AG10803 (cell line): Measurements from ENCODE around the gene TRIM32.

Experiments
- DNase-seq: peaks from one replicate; pipeline ENCODE4 v3.0.0; 2010; ENCODE audit warnings: low read depth
- H3K4me3 ChIP-seq: 2 replicates; pipeline ENCODE4 v1.5.1; 2011; ENCODE audit warnings: mild to moderate bottlenecking, low read length, control low read depth
- CTCF ChIP-seq: conservative IDR thresholded peaks from 2 replicates; pipeline ENCODE4 v1.5.1; 2011; ENCODE audit warnings: mild to moderate bottlenecking, low read length, control low read depth, inconsistent platforms

Gene TRIM32

GRCh38 chr9:116697362-116697761 is 10.3 kb downstream of the TRIM32 start:
- DNase-seq = peak; percentile 71
- H3K4me3 ChIP-seq = no peak overlapping the region
- TF ChIP-seq CTCF = no peak

GRCh38 chr9:116697887-116698286 is 10.8 kb downstream of the TRIM32 start:
- no peak overlapping the region for H3K4me3 ChIP-seq
- no peak for TF ChIP-seq CTCF
- no peak for DNase-seq

- no peak for TF ChIP-seq CTCF
- no peak for DNase-seq
- no peak overlapping the region for H3K4me3 ChIP-seq
These were observed 13.2 kb downstream of the TRIM32 start for GRCh38 chr9:116700279-116700678.

- no peak for DNase-seq
- no peak for TF ChIP-seq CTCF
- no peak overlapping the region for H3K4me3 ChIP-seq
These were observed 14.1 kb downstream of the TRIM32 start for GRCh38 chr9:116700882-116701865.

GRCh38 chr9:116701940-116702642 is 15.0 kb downstream of the TRIM32 start:
- H3K4me3 ChIP-seq = no peak overlapping the region
- no peak for DNase-seq
- TF ChIP-seq CTCF = no peak

GRCh38 chr9:116703634-116704033 is 16.5 kb downstream of the TRIM32 start:
- no peak for TF ChIP-seq CTCF
- H3K4me3 ChIP-seq = no peak overlapping the region
- no peak for DNase-seq
